Measurements from ENCODE around the gene NPM3.

GRCh38 chr10:101773923-101774588 lies 9.2 kb downstream of the NPM3 start:
- TF ChIP-seq CTCF (IDR thresholded peaks at IDR 0.05) (no peak), POLR2AphosphoS5 (IDR thresholded peaks at IDR 0.05) (no peak), POLR2A (IDR thresholded peaks at IDR 0.05) (no peak), EP300 (IDR thresholded peaks at IDR 0.05) (no peak)

Data from sigmoid colon (tissue), 4 donors.